SK-N-SH treated with all-trans-retinoic acid at 6 μM for 48 hours (cell line): ENCODE measurements around the gene FXR2.

ENCODE experiments used
- ATAC-seq: fragments of 200-7000 bp; cut with Tn5 transposase; 3 replicates; pipeline ENCODE4 v1.9.1; 2020; ENCODE audit warnings: mild to moderate bottlenecking, moderate library complexity
- BACH2 ChIP-seq: fragments of 250-450 bp; sonication (Bioruptor Pico); IDR thresholded peaks from 2 replicates; pipeline ENCODE4 v1.9.0; 2021; ENCODE audit warnings: mild to moderate bottlenecking, borderline replicate concordance
- CSDC2 ChIP-seq: fragments of 250-450 bp; sonication (Bioruptor Pico); IDR thresholded peaks from 2 replicates; pipeline ENCODE4 v1.5.0; 2020; ENCODE audit warnings: mild to moderate bottlenecking, moderate library complexity
- ESRRG ChIP-seq: fragments of 250-450 bp; sonication (Bioruptor Pico); IDR thresholded peaks from 2 replicates; pipeline ENCODE4 v1.6.1; 2021; ENCODE audit warnings: mild to moderate bottlenecking
- GLIS3 ChIP-seq: fragments of 250-450 bp; sonication (Bioruptor Pico); IDR thresholded peaks from 2 replicates; pipeline ENCODE4 v1.5.0; 2020; ENCODE audit warnings: mild to moderate bottlenecking, moderate library complexity
- ISL1 ChIP-seq: fragments of 250-450 bp; sonication (Bioruptor Pico); IDR thresholded peaks from 2 replicates; pipeline ENCODE4 v2.1.2; 2022; ENCODE audit warnings: mild to moderate bottlenecking, moderate library complexity
- OSR1 ChIP-seq: fragments of 250-450 bp; sonication (Bioruptor Pico); IDR thresholded peaks from 2 replicates; pipeline ENCODE4 v1.8.0; 2022; ENCODE audit warnings: moderate library complexity, mild to moderate bottlenecking, inconsistent platforms
- RARB ChIP-seq: fragments of 250-450 bp; sonication (Bioruptor Pico); IDR thresholded peaks from 2 replicates; pipeline ENCODE4 v1.8.0; 2021; ENCODE audit warnings: mild to moderate bottlenecking, moderate library complexity
- SNAI2 ChIP-seq: fragments of 250-450 bp; sonication (Bioruptor Pico); IDR thresholded peaks from 2 replicates; pipeline ENCODE4 v1.5.0; 2020; ENCODE audit warnings: mild to moderate bottlenecking, moderate library complexity
- TCF4 ChIP-seq: fragments of 250-450 bp; sonication (Bioruptor Pico); IDR thresholded peaks from 2 replicates; pipeline ENCODE4 v1.8.0; 2021; ENCODE audit warnings: mild to moderate bottlenecking, moderate library complexity, borderline replicate concordance
- TOX ChIP-seq: fragments of 250-450 bp; sonication (Bioruptor Pico); IDR thresholded peaks from 2 replicates; pipeline ENCODE4 v1.8.0; 2021; ENCODE audit warnings: mild to moderate bottlenecking, moderate library complexity, borderline replicate concordance
- ZC3H10 ChIP-seq: fragments of 250-450 bp; sonication (Bioruptor Pico); IDR thresholded peaks from 2 replicates; pipeline ENCODE4 v1.5.1; 2021; ENCODE audit warnings: mild to moderate bottlenecking, moderate library complexity
- ZNF565 ChIP-seq: fragments of 450-650 bp; formaldehyde crosslinking; conservative IDR thresholded peaks from 2 replicates; pipeline ENCODE4 v1.5.0; 2020; ENCODE audit warnings: low read depth, mild to moderate bottlenecking, moderate library complexity
- ZNF70 ChIP-seq: fragments of 450-650 bp; formaldehyde crosslinking; IDR thresholded peaks from 2 replicates; pipeline ENCODE4 v1.5.0; 2020; ENCODE audit warnings: mild to moderate bottlenecking, moderate library complexity
- ZNF8 ChIP-seq: fragments of 450-650 bp; formaldehyde crosslinking; IDR thresholded peaks from 2 replicates; pipeline ENCODE4 v1.5.0; 2020; ENCODE audit warnings: mild to moderate bottlenecking, moderate library complexity
- TF ChIP-seq, protein P1 (sequence below): fragments of 250-450 bp; sonication (Bioruptor Pico); IDR thresholded peaks from 2 replicates; pipeline ENCODE4 v1.5.0; 2020; ENCODE audit warnings: mild to moderate bottlenecking, moderate library complexity
- TF ChIP-seq, protein P2 (sequence below): fragments of 250-450 bp; sonication (Bioruptor Pico); IDR thresholded peaks from 2 replicates; pipeline ENCODE4 v1.8.0; 2021; ENCODE audit warnings: low read depth, mild to moderate bottlenecking, moderate library complexity, borderline replicate concordance
- TF ChIP-seq, protein P3 (sequence below): fragments of 250-450 bp; sonication (Bioruptor Pico); IDR thresholded peaks from 2 replicates; pipeline ENCODE4 v1.5.1; 2020; ENCODE audit warnings: low read depth, mild to moderate bottlenecking, moderate library complexity
- TF ChIP-seq, protein P4 (sequence below): fragments of 250-450 bp; sonication (Bioruptor Pico); IDR thresholded peaks from 2 replicates; pipeline ENCODE4 v1.8.0; 2020; ENCODE audit warnings: mild to moderate bottlenecking, moderate library complexity, borderline replicate concordance

The FXR2 gene

DNA sequence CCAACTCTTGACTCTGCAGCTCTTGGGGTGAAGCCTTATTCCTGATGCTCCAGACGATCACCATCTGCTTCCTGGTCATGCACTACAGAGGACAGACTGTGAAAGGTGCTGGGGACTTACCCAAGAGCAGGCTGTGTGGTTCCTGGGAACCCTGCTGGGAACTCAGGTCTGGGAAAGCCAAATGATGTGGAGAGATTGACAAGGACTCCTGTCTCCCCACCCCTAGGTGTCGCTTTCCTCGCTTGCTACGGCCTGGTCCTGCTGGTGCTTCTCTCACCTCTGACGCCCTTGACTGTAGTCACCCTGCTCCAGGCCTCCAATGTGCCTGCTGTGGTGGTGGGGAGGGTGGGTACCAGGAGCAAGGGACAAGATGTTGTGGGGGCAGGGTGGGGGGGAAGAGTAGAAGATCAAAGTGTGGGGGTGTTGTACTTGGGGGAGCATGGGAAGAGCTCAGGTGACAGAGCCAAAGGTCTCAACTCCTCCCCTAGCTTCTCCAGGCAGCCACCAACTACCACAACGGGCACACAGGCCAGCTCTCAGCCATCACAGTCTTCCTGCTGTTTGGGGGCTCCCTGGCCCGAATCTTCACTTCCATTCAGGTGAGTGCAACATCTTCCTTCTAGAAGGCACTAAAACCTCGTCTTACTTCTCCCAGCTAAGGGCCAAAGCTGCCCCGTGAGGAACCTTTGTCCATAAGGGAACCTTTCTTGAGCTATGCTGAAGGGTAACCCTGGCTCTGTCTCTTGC lies 27.9 kb downstream of the FXR2 start (continued):
- TF ChIP-seq, protein P1, sequence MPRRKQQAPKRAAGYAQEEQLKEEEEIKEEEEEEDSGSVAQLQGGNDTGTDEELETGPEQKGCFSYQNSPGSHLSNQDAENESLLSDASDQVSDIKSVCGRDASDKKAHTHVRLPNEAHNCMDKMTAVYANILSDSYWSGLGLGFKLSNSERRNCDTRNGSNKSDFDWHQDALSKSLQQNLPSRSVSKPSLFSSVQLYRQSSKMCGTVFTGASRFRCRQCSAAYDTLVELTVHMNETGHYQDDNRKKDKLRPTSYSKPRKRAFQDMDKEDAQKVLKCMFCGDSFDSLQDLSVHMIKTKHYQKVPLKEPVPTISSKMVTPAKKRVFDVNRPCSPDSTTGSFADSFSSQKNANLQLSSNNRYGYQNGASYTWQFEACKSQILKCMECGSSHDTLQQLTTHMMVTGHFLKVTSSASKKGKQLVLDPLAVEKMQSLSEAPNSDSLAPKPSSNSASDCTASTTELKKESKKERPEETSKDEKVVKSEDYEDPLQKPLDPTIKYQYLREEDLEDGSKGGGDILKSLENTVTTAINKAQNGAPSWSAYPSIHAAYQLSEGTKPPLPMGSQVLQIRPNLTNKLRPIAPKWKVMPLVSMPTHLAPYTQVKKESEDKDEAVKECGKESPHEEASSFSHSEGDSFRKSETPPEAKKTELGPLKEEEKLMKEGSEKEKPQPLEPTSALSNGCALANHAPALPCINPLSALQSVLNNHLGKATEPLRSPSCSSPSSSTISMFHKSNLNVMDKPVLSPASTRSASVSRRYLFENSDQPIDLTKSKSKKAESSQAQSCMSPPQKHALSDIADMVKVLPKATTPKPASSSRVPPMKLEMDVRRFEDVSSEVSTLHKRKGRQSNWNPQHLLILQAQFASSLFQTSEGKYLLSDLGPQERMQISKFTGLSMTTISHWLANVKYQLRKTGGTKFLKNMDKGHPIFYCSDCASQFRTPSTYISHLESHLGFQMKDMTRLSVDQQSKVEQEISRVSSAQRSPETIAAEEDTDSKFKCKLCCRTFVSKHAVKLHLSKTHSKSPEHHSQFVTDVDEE: no peak
- no peak for TF ChIP-seq RARB (CRISPR knock-in tag)
- TF ChIP-seq, protein P2, sequence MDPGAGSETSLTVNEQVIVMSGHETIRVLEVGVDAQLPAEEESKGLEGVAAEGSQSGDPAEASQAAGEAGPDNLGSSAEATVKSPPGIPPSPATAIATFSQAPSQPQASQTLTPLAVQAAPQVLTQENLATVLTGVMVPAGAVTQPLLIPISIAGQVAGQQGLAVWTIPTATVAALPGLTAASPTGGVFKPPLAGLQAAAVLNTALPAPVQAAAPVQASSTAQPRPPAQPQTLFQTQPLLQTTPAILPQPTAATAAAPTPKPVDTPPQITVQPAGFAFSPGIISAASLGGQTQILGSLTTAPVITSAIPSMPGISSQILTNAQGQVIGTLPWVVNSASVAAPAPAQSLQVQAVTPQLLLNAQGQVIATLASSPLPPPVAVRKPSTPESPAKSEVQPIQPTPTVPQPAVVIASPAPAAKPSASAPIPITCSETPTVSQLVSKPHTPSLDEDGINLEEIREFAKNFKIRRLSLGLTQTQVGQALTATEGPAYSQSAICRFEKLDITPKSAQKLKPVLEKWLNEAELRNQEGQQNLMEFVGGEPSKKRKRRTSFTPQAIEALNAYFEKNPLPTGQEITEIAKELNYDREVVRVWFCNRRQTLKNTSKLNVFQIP (CRISPR knock-in tag): no peak
- no peak for TF ChIP-seq ISL1 (CRISPR knock-in tag)
- no peak for TF ChIP-seq ZC3H10
- TF ChIP-seq OSR1 (CRISPR knock-in tag): no peak
- no peak for TF ChIP-seq TOX (CRISPR knock-in tag)

DNA sequence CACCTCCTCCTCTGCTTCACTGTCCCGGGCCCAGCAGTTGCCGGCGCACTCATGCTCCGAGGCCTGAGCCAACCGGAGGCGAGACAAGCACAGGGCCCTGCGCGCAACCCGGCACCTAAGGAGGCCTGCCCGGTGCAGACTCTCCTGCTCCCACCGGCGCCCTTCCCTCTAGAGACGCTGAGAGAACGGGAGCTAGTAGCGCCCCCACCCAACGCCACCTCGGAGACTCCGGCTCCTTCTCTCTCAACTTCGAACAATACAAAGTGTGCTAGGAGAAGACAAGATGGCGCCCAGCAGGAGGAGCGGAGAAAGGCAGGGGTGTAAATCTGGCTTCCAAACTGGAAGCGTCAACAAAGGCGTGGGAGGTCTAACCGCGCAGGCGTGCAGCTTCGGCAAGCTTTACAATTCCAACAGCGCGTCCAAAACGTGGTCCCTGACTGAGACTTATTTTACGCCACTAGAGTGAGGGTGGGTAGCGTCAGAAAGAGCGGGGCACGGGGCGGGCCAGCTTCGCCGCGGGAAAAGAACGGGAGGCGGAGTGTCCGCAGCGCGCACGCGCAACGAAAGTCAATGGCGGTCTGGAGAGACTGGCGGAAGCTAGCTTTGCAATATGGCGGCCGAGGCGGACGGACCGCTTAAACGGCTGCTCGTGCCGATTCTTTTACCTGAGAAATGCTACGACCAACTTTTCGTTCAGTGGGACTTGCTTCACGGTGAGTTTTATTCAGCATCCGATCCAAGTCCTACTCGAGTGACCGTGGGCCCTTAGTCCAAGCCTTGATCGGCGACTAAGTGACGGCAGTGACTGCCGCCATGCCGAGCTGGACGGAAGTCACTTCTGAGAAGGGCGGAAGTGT lies 31.2 kb downstream of the FXR2 start, which contains the start of gene MPDU1:
TSS of gene MPDU1 (plus strand) at position 600 of the 857 bp plus-strand sequence. CDS start at position 611, 11 bp downstream.
- peak; percentile 66 for ATAC-seq

More for the DNA sequence above, 31.2 kb downstream of the FXR2 start, which contains the start of gene MPDU1:
- TF ChIP-seq TCF4 (CRISPR knock-in tag) (no peak), SNAI2 (CRISPR knock-in tag) (0 out of 2 replicates have a peak, but pooled peaks have one; percentile 15), BACH2 (CRISPR knock-in tag) (no peak), TOX (CRISPR knock-in tag) (no peak), ZC3H10 (no peak), CSDC2 (no peak; the same call in 1 of the 2 replicates), GLIS3 (CRISPR knock-in tag) (no peak), ZNF70 (CRISPR knock-in tag) (no peak), ESRRG (CRISPR knock-in tag) (no peak), ZNF565 (CRISPR knock-in tag) (no peak), ISL1 (CRISPR knock-in tag) (no peak), ZNF8 (no peak), RARB (CRISPR knock-in tag) (no peak)
- TF ChIP-seq, protein P3, sequence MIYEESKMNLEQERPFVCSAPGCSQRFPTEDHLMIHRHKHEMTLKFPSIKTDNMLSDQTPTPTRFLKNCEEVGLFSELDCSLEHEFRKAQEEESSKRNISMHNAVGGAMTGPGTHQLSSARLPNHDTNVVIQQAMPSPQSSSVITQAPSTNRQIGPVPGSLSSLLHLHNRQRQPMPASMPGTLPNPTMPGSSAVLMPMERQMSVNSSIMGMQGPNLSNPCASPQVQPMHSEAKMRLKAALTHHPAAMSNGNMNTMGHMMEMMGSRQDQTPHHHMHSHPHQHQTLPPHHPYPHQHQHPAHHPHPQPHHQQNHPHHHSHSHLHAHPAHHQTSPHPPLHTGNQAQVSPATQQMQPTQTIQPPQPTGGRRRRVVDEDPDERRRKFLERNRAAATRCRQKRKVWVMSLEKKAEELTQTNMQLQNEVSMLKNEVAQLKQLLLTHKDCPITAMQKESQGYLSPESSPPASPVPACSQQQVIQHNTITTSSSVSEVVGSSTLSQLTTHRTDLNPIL (CRISPR knock-in tag): no peak
- TF ChIP-seq, protein P1: peak; percentile 70; the same call in 1 of the 2 replicates
- TF ChIP-seq, protein P4, sequence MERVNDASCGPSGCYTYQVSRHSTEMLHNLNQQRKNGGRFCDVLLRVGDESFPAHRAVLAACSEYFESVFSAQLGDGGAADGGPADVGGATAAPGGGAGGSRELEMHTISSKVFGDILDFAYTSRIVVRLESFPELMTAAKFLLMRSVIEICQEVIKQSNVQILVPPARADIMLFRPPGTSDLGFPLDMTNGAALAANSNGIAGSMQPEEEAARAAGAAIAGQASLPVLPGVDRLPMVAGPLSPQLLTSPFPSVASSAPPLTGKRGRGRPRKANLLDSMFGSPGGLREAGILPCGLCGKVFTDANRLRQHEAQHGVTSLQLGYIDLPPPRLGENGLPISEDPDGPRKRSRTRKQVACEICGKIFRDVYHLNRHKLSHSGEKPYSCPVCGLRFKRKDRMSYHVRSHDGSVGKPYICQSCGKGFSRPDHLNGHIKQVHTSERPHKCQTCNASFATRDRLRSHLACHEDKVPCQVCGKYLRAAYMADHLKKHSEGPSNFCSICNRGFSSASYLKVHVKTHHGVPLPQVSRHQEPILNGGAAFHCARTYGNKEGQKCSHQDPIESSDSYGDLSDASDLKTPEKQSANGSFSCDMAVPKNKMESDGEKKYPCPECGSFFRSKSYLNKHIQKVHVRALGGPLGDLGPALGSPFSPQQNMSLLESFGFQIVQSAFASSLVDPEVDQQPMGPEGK: no peak
